GM21526 (cell line): ENCODE data around the gene PTPRC.

ENCODE experiments used
- ATAC-seq: cut with Tn5 transposase; IDR thresholded peaks from one replicate; pipeline ENCODE4 v1.9.1; 2021; ENCODE audit warnings: moderate library complexity; ENCODE audit not compliant: unreplicated experiment, low FRiP score

PTPRC gene

DNA sequence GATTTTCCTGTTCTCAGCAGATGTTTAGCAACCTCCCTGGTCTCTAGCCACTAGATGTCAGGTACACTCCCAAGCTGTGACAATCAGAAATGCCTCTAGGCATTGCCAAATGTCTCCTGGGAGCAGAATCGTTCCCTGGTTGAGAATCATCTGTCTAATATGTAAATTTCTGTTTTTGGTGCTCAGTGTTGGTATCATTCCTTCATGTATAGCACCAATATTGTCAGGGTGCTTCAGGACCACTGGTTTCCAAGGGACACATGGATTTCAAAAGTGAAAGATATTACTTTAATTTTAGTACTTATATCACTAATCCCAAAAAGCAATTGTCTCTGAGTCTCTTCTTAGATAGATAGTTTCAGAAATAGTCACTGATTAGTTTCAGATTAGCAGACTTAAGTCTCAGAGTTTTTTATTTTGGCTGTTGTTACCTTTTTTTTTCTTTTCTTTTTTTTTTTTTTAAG, 160.1 kb downstream of the PTPRC start:
- ATAC-seq, result no peak

DNA sequence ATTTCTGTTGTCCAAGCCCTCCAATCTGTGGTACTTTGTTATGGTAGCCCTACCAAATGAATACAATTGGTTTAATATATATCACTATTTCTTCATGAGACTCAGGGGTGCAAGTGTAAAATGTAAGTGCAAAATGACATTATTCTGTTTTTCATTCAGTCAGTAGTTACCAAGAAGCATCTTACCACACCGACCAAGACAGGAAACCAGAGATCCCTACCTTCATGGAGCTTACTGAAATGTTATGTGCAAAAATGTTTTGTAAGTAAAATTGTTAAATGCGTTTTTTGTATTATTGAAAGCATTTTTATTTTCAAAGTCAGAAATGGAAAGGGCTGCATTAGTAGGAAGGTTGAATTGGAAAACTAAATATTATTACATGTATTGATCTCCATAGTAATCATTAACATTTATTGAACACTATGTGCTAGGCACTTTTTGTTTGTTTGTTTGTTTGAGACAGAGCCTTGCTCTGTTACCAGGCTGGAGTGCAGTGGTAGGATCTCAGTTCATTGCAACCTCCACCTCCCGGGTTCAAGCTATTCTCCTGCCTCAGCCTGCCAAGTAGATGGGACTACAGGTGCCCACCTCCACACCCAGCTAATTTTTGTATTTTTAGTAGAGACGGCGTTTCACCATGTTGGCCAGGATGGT, 166.8 kb downstream of the PTPRC start:
- ATAC-seq, result no peak

DNA sequence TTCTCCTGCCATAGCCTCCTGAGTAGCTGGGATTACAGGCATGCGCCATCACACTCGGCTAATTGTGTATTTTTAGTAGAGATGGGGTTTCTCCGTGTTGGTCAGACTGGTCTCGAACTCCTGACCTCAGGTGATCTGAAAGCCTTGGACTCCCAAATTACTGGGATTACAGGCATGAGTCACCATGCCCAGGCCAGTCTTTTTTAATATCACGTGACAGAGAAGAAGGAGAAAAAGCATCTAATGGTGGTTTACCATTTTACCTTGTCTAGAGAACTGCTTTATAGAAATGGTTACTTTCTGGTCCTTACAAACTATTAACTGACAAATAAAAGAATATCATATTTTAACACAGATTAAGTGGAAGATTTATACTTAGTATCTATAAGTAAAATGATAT, 168.0 kb downstream of the PTPRC start:
- no peak for ATAC-seq
